Measurements from ENCODE around the gene PDRG1. TPM values are rescaled to one million over a fixed set of nuclear protein-coding genes. Genes with fewer than 3 reads are reported as not detected.
A peak's percentile ranks its signal among the peaks of the same experiment; 100 is the strongest.
"Not testable (repeated sequence)": the region's sequence is repeated elsewhere in the genome, so short reads cannot be mapped to it uniquely, and the experiment has no call there.

PDRG1 gene
- total RNA-seq, 1 experiment from 2014 or later, result 23.9 TPM

DNA sequence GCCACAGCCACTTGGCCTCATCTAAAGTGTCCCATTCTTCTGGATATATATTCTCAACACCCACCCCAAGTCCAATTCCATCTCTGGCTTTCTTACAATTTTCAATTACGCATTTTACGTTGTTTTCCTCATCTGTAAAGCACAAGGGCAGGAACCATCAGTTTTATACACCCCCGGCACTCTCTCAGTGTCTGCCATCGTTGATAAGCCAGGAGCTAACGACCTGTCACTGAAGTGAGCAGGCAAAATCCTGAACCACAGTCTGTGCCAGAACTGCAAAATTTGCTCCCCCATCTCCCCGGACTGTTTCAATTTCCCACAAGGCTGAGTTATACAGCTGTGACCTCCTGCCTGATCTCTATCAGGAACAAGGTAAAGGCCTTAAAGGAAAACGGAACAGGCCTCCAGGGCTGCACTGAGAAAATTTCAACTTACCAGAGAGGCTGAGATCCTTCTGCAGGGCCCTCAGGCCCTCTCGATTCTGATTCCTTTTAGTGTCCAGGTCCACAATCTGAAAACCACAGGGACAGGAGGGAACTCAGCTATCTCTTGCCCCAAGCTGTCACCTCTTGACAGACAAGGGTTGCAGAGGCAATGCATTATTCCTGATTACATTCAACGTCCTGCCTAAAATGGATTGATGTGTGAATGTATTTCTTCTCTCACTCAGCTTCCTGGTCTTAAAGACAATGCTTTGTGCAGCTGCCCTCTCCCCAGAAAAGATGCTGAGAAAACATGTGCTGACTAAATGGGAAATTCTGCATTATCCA is 1.8 kb downstream of the PDRG1 start:
- no peak for DNase-seq
- Histone ChIP-seq H3K36me3 (peaks cover 45% of the 10 kb centered on the region), H3K9me3 (replicated peaks) (no peaks in the 10 kb centered on the region), H3K27ac (no peak overlapping the region), H3K4me1 (peaks cover 5% of the 10 kb centered on the region; the same call in 1 of the 2 replicates), H3K27me3 (no peaks in the 10 kb centered on the region), H3K4me3 (no peak overlapping the region)

DNA sequence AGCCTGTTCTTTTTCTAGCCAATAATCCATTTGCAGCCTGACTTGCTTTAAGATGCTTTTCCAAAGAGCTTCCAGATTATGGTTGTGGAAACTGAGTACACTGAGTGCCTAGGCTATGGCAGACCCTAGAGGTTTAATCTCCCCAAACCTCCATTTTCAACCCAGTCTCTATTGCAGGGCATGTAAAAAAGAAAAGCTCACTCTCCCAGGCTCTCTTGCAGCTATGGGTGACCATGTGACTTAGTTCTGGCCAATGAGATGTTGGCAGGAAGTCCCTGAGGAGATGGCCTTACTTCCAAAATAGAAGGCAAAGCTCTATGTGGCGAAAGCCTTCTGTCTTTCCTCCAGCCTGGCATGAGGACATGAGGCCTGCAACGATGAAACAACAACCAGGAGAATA is 3.8 kb downstream of the PDRG1 start:
- peak in 1 of 2 experiments; percentile 32 for DNase-seq
- Histone ChIP-seq H3K4me3 (no peak overlapping the region), H3K27ac (no peak overlapping the region), H3K36me3 (peaks cover 49% of the 10 kb centered on the region), H3K4me1 (peaks cover 5% of the 10 kb centered on the region; the same call in 1 of the 2 replicates), H3K27me3 (no peaks in the 10 kb centered on the region), H3K9me3 (replicated peaks) (no peaks in the 10 kb centered on the region)

DNA sequence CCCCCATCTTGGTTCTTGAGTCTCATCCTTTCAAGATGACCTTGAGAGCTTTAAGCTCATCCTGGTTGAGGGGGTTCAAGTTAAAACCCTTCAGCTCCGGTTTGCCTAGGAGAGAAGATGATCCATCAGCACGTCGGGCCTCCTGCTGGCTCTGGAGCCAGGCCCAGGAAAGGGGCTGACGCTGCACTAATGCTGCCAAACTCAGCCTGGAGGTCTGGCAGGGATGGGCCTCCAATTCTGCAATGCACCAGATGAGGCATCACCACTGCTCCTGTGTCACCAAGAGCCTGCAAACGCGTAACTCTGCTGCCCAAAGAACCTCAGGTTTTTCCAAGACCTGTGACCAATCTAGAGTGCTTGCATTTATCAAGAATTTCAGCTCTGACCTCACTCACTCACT is 6.1 kb downstream of the PDRG1 start:
- no peaks in the 10 kb centered on the region for H3K27me3 ChIP-seq
- no peaks in the 10 kb centered on the region for H3K9me3 ChIP-seq (replicated peaks)
- no peak for DNase-seq
- H3K4me3 ChIP-seq, result no peak overlapping the region
- no peak overlapping the region for H3K27ac ChIP-seq
- peaks cover 3% of the 10 kb centered on the region; the same call in 1 of the 2 replicates for H3K4me1 ChIP-seq
- peaks cover 49% of the 10 kb centered on the region for H3K36me3 ChIP-seq

DNA sequence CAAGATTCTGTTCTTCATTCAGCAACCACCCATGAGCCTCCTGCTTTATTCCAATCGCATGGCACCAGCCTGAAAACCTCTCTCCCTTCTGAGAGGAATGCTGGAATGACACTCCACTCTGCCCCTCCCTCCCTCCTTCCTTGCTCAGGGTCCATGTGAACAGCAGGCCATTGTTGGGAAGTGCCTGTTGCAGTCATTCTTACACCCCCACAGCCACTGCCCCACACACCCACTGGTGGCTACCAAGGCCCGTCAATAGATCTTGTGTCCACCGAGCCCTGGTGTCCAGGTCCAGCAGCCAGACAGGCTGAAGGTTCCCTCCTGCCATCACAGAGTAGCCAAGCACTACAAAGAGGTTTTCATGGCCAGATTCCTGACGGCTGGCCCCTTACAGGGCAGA is 6.5 kb downstream of the PDRG1 start:
- no peak for DNase-seq
- H3K4me3 ChIP-seq, result no peak overlapping the region
- no peak overlapping the region for H3K27ac ChIP-seq
- H3K27me3 ChIP-seq, result no peaks in the 10 kb centered on the region
- no peaks in the 10 kb centered on the region for H3K4me1 ChIP-seq
- H3K9me3 ChIP-seq (replicated peaks), result no peaks in the 10 kb centered on the region
- peaks cover 49% of the 10 kb centered on the region for H3K36me3 ChIP-seq

DNA sequence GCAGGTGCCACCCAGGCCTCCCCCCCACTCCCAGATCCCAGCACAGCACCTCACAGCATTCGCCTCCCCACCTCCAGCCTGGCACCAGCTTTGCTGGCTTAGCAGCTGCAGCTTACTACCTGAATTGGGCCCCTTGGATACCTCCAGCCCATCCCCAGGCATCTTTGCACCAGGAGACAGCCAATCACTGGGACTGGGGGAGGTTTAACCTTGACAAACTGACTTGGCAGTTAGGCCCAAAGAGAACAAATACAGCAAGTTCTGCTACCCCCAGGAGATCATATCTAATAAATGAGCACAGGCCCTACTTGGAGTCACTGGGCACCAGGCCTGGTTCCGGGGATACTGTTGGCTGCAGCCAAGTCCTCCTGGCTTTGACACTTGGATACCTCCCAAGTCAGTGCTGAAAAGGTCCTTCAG is 8.8 kb downstream of the PDRG1 start:
- no peaks in the 10 kb centered on the region for H3K4me1 ChIP-seq
- no peak overlapping the region for H3K27ac ChIP-seq
- DNase-seq, result no peak
- H3K36me3 ChIP-seq, result peaks cover 29% of the 10 kb centered on the region
- no peaks in the 10 kb centered on the region for H3K27me3 ChIP-seq
- H3K4me3 ChIP-seq, result no peak overlapping the region
- H3K9me3 ChIP-seq (replicated peaks), result no peaks in the 10 kb centered on the region

DNA sequence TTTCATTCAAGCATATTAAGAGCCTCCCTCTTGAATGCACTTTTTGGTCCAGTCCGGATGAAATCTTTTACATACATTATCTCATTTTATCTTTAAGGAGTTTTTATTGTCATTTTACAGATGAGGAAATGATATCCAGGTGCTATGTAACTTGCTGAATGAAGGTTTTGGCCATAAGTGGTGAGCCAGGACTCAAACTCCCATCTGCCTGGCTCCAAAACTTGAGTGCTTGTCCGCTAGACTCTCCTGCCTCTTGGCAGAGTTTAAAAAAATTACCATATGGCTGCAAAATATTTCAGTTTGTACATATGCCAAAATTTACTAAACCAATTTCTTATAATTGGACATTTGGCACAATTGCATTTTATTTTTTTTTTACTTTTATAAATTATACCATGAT is 12.2 kb downstream of the PDRG1 start:
- Histone ChIP-seq H3K27me3 (no peaks in the 10 kb centered on the region; the same call in 1 of the 2 replicates), H3K4me3 (no peak overlapping the region), H3K9me3 (replicated peaks) (no peaks in the 10 kb centered on the region)

DNA sequence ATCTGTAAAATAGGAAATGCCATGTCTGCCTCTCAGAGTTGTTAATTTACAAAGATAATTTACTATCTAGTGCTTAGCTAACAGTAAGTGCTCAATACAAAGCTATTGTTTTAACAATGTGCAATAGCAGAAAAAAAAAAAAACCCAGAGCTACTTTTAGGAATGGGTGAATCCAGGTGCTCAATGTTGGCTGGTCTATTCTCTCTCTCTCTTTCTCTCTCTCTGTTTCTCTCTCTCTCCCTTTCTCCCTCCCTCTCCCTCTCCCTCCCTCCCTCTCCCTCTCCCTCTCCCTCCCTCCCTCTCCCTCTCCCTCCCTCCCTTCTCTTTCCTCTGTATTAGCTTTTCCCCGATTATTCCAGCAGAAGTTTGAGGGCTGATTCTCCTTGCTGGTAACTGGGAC is 14.0 kb downstream of the PDRG1 start:
- Histone ChIP-seq H3K36me3 (no peaks in the 10 kb centered on the region), H3K4me3 (no peak overlapping the region), H3K27ac (no peak overlapping the region), H3K4me1 (no peaks in the 10 kb centered on the region), H3K27me3 (peaks cover 4% of the 10 kb centered on the region; the same call in 1 of the 2 replicates), H3K9me3 (replicated peaks) (no peaks in the 10 kb centered on the region)
- no peak for DNase-seq

More for the DNA sequence above, 12.2 kb downstream of the PDRG1 start:
- Histone ChIP-seq H3K36me3 (peaks cover under 1% of the 10 kb centered on the region; the same call in 1 of the 2 replicates), H3K4me1 (no peaks in the 10 kb centered on the region), H3K27ac (no peak overlapping the region)
- no peak for DNase-seq

DNA sequence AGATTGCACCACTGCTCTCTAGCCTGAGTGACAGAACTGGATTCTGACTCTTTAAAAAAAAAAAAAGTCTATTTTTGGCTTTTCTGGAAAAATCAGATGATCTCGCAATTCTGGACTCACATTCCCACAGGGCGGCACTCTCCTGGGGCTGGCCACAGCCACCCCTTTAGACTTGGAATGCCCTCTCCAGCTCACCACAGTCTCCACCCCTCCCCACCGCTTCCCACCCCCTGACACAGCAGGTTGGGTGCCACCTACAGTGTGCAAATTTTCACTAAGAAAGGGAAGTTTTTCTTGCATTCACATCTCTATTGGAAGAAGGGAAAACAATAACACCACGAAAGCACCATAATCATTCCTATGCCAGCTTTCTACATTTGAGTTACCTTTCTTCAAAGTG is 15.4 kb downstream of the PDRG1 start:
- no peaks in the 10 kb centered on the region for H3K36me3 ChIP-seq
- H3K27ac ChIP-seq, result no peak overlapping the region
- no peak for DNase-seq
- H3K9me3 ChIP-seq (replicated peaks), result no peaks in the 10 kb centered on the region
- no peaks in the 10 kb centered on the region for H3K4me1 ChIP-seq
- no peak overlapping the region for H3K4me3 ChIP-seq
- peaks cover 4% of the 10 kb centered on the region; the same call in 1 of the 2 replicates for H3K27me3 ChIP-seq

DNA sequence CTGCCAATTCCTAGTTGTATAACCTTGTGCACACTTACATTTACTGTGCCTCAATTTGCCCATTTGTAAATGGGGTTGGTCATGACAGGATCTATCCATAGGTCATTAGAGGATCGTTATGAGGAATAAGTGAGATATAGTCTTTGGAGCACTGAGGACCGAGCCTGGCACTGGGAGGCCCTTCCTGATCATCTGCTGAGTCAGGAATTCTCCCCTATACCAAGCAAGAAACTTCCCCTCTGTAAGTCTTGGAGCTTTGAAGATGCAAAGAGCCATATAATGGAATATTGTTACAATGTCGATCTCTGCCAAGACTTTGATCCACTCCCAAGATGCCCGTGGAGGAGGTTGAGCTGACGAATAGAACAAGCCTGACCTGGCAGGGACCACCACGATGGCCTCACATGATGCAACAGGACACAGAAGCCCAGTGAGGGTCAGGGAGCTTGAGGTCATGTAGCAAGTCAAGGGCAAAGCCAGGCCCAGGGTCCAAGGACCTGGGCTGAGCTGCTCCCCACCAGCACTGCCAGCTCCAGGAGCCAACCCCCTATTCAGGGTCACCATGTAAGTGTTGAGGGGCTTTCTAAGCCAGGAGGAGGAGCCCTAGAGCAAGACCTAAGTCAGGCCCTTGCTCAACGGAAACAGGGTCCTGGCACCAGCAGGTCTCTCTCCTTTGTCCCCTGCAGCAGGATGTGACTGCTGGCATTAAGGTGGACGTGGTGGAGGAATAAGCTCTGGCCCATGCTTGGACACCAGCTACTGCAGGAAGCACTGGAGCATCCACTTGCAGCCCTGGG is 16.7 kb downstream of the PDRG1 start:
- peak in 1 of 2 experiments; percentile 28 for DNase-seq
- H3K27me3 ChIP-seq, result peaks cover 4% of the 10 kb centered on the region; the same call in 1 of the 2 replicates

DNA sequence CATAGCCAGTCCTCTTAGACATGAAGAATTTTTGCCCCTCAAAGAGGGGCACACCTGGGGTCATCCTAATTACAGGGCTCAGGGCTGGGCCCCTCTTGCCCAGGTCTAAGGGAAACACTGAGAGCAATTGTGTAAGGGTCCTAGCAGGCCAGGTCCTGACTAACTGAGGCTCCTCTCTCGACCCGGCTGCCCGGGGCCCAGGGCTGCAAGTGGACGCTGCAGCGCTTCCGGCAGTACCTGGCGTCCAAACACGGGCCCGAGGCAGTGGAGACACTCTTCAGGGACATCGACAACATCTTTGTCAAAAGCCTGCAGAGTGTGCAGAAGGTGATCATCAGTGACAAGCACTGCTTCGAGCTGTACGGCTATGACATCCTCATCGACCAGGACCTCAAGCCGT is 17.4 kb downstream of the PDRG1 start:
- H3K36me3 ChIP-seq, result no peaks in the 10 kb centered on the region
- H3K4me3 ChIP-seq, result no peak overlapping the region
- H3K27me3 ChIP-seq, result peaks cover 10% of the 10 kb centered on the region; the same call in 1 of the 2 replicates
- H3K4me1 ChIP-seq, result peaks cover 4% of the 10 kb centered on the region; the same call in 1 of the 2 replicates
- H3K27ac ChIP-seq, result no peak overlapping the region
- DNase-seq, result no peak
- no peaks in the 10 kb centered on the region for H3K9me3 ChIP-seq (replicated peaks)

More for the DNA sequence above, 16.7 kb downstream of the PDRG1 start:
- Histone ChIP-seq H3K36me3 (no peaks in the 10 kb centered on the region), H3K9me3 (replicated peaks) (no peaks in the 10 kb centered on the region), H3K4me3 (no peak overlapping the region), H3K4me1 (no peaks in the 10 kb centered on the region), H3K27ac (no peak overlapping the region)

DNA sequence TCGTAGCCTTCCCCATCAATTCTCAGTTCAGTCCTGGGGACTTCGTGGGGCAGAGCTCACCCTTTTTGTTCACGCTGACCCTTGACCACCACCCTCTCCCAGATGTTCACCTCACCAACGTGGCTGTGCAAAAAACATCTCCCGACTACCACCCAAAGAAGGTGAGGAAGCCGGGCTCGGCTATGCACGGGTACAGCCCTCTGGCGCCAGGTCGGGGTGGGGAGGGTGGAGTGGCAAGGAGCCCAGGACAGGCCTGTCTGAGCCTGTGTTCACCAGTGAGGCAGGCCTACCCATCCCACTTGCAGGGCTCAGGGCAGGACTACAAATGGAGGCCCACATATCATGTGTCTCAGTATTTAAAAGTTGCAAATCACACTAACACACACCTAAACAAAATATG is 18.1 kb downstream of the PDRG1 start:
- Histone ChIP-seq H3K9me3 (replicated peaks) (no peaks in the 10 kb centered on the region), H3K27ac (no peak overlapping the region)

DNA sequence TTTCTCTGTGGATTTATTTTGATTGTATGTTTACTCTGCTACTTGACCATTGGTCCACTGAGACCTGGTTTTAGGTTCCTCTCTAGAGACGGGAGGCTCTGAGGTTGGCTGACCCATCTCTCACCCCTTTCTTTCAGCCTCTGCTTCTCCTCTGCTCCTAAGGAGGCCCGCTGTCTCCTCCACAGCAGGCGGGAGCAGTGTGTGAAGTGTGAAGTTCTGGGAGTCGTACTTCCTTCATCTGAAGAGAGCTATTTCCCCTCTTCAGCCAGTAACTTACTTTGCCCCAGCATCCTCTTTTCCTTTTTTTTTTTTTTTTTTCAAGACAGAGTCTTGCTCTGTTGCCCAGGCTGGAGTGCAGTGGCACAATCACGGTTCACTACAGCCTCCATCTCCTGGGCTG is 21.1 kb downstream of the PDRG1 start:
- Histone ChIP-seq H3K4me1 (peaks cover 5% of the 10 kb centered on the region; the same call in 1 of the 2 replicates), H3K27me3 (peaks cover 11% of the 10 kb centered on the region; the same call in 1 of the 2 replicates), H3K27ac (no peak overlapping the region), H3K36me3 (no peaks in the 10 kb centered on the region), H3K9me3 (replicated peaks) (0 out of 2 replicates have a peak, but pooled peaks cover 4% of the 10 kb centered on the region), H3K4me3 (no peak overlapping the region)
- no peak for DNase-seq

More for the DNA sequence above, 18.1 kb downstream of the PDRG1 start:
- Histone ChIP-seq H3K27me3 (peaks cover 11% of the 10 kb centered on the region; the same call in 1 of the 2 replicates), H3K4me3 (no peak overlapping the region), H3K4me1 (peaks cover 5% of the 10 kb centered on the region; the same call in 1 of the 2 replicates), H3K36me3 (no peaks in the 10 kb centered on the region)
- no peak for DNase-seq

DNA sequence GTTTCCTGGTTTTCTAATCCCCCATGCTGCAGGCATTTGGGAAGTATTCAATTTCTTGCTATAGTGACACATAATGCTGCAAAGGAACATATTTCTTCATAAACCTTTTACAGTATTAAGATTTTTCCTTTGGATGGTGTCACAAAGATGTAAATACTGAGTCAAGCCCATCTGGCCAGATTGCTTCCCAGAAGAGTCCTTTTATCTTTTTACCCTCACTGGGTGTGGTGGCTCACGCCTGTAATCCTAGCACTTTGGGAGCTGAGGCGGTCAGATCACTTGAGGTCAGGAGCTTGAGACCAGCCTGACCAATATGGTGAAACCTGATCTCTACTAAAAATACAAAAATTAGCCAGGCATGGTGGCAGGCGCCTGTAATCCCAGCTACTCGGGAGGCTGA is 22.2 kb downstream of the PDRG1 start:
- H3K36me3 ChIP-seq; H3K9me3 ChIP-seq (replicated peaks); H3K4me1 ChIP-seq; H3K4me3 ChIP-seq; H3K27ac ChIP-seq: not testable (repeated sequence)
- DNase-seq, result peak; percentile 27 to 45
- peaks cover 14% of the 10 kb centered on the region; the same call in 1 of the 2 replicates for H3K27me3 ChIP-seq

DNA sequence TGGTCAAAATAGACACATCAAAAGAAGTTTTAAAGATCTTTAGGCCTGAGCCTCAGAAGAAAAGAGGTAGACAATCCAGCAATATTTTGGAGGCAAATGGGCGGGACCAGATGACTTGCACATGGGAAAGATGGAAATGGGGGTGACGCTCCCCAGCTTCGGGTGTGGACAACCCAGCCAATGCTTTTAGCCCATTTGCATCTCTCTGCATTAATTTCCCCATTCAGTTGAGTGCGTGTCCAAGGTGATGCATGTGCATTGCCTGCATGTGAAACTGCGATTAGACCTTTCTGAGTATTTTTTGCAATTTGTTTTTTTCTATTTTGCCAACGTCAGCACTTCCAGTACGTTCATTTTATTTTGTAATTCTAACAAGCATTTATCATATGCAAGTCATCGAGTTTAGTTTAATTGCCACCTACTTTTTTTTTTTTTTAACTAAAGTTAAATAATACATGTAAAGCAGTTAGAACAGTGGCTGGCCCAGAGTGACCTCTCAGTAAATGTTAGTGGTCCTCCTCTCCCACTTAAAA is 24.2 kb downstream of the PDRG1 start:
- no peak for DNase-seq
- no peak overlapping the region for H3K27ac ChIP-seq
- 0 out of 2 replicates have a peak, but pooled peaks cover 4% of the 10 kb centered on the region for H3K9me3 ChIP-seq (replicated peaks)
- H3K27me3 ChIP-seq, result peaks cover 12% of the 10 kb centered on the region; the same call in 1 of the 2 replicates
- no peak overlapping the region for H3K4me3 ChIP-seq
- no peaks in the 10 kb centered on the region for H3K36me3 ChIP-seq
- H3K4me1 ChIP-seq, result peaks cover 5% of the 10 kb centered on the region; the same call in 1 of the 2 replicates
